ENCODE results near the gene JAZF1.

- TF ChIP-seq CTCF (IDR thresholded peaks at IDR 0.05) (no peak), ZFX (IDR thresholded peaks at IDR 0.05; ENCODE audit: borderline replicate concordance) (no peak)
Observed at GRCh38 chr7:28055161-28055544, 125.4 kb downstream of the JAZF1 start.

Measured in 22Rv1 (cell line).